Inferior parietal cortex (tissue), 1 donor: ENCODE results near the gene BSCL2.
"Not testable (repeated sequence)": the region's sequence is repeated elsewhere in the genome, so short reads cannot be mapped to it uniquely, and the experiment has no call there.

Experiments
- DNase-seq: peaks from one replicate; pipeline ENCODE4 v3.0.0-alpha.2; 2016; ENCODE audit errors: extremely low spot score

Gene BSCL2

GRCh38 chr11:62707277-62707861, at the start of gene BSCL2, which contains the start of gene GNG3:
Gene BSCL2, minus strand, starts transcription at chr11:62707424. Its CDS starts 229 bp downstream, at chr11:62707195.
Gene GNG3, plus strand, starts transcription at chr11:62707676. Its CDS starts 620 bp downstream, at chr11:62708296.
- peak; percentile 78 for DNase-seq

GRCh38 chr11:62755086-62755615, 47.9 kb upstream of the BSCL2 start:
- DNase-seq = no peak

GRCh38 chr11:62753736-62754603, 46.7 kb upstream of the BSCL2 start, which contains the start of gene ZBTB3:
Gene ZBTB3, minus strand, starts transcription at chr11:62754160. Its CDS starts 496 bp downstream, at chr11:62753664.
- DNase-seq = peak; percentile 99

GRCh38 chr11:62752994-62753735, 45.9 kb upstream of the BSCL2 start:
- no peak for DNase-seq

DNA sequence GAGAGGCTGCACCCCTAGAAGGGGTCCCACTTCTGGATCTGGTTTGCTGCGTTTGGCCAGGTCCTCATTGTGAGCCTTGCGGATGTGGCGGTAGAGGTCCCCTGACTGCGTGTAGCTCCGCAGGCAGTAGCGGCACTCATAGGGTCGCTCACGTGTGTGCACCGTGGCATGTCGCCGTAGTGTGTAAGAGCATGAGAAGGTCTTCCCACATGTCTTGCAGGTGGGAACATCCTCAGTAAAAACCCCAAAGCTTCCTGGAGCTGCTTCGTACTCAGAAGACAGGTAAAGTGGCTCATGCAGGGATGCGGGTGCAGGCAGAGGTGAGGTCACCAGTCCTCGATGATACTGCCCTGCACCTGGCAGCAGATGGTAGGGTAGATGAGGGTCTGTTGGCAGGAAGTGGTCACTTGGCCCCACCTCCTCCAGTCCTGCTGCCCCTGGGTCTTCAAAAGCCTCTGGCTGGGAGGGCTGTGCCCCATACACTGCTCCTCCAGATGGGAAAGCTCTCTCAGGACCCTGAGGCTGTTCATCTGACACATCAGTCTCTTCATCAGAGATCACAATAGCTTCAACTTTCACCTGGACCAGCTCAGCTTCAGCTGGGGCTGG, 45.1 kb upstream of the BSCL2 start:
- no peak for DNase-seq

GRCh38 chr11:62749931-62750330, 42.7 kb upstream of the BSCL2 start:
- DNase-seq = not testable (repeated sequence)

GRCh38 chr11:62747475-62748160, 40.4 kb upstream of the BSCL2 start:
- peak; percentile 20 for DNase-seq

GRCh38 chr11:62737196-62737595, 30.0 kb upstream of the BSCL2 start:
- no peak for DNase-seq

DNA sequence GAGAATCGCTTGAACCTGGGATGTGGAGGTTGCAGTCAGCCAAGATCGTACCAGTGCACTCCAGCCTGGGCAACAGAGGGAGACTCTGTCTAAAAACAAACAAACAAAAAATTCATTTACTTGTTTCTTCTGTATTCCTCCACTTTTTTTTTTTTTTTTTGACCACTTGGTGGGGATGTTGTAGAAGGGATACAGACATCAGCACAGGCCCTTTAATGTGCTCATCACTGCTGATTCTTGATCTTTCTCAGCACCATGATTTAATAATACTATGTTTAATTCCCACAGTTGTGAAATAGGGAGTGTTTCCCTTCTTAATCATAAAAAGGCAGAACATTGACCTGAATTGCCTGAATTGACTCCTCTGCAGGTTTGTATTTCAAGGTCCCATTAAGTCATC, 25.6 kb upstream of the BSCL2 start:
- peak; percentile 47 for DNase-seq

- not testable (repeated sequence) for DNase-seq
Measured at GRCh38 chr11:62730076-62730475, 22.9 kb upstream of the BSCL2 start.

- peak; percentile 90 for DNase-seq
Measured at GRCh38 chr11:62728171-62728988, 21.2 kb upstream of the BSCL2 start, which contains the start of gene TTC9C. Gene TTC9C, plus strand, starts transcription at chr11:62728486. Its CDS starts 363 bp downstream, at chr11:62728849.

DNA sequence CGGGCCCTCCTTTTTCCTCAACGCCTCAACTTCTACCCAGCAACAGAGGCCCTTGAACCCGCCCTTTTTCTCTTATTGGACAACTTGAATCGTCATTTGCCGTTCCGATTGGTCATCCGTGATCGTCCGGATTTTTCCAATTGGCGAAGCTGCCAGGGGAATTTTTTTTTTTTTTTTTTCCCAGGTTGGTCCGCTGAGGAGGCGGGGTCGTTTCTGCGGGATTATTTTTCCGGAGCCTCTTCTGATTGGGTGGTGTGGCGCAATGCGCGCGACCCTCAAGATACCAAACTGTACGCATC, 20.6 kb upstream of the BSCL2 start:
- peak; percentile 99 for DNase-seq

DNA sequence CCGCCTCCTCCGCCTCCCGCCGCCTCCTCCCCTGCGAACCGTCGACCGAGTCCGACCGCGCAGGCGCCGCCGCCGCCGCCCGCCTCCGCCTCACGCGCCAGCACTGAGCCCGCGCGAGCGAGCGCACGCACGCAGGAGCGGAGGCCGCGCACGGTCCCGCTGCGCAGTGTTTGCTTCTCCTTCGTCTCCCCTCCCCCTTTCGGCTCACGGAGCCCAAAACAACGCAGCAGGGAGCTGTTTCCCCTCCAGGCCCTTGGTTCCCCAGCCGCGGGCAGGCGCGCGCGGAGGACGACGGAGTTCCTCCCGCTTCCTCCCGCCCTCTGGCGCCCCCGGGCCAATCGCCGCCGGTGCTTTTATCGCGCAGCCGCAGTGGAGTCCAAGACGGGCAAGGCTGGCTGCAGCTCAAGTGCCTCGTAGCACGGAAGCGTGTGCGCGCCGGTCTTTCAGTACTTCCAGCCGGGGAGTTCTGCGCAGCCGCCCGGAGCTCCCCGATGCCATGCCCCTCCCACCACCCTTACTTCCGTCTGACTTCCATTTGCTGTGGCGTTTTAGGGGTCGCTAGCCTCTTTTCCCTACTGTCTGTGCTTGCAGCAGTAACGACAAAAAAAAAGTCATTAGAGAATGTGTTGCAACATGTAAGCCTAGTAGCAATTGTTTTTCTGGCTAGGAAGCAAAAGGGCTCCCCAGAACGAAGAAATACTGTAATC, 20.1 kb upstream of the BSCL2 start, which contains the start of gene HNRNPUL2:
HNRNPUL2 (minus strand) TSS at position 293 of the 707 bp plus-strand sequence. CDS start 301 bp downstream, outside the sequence.
- DNase-seq = peak; percentile 99

DNA sequence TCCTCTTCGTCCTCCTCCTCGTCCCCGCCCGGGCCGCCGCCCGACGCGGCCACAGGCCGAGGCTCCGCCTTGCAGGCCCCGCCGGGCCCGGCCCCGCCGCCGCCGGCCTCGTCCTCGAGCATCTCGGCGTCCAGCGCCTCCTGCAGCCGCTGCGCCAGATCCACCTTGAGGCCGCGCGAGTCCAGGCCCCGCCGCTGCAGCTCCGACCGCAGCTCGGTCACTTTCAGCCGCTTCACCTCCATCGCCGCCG, 19.6 kb upstream of the BSCL2 start:
- no peak for DNase-seq

DNA sequence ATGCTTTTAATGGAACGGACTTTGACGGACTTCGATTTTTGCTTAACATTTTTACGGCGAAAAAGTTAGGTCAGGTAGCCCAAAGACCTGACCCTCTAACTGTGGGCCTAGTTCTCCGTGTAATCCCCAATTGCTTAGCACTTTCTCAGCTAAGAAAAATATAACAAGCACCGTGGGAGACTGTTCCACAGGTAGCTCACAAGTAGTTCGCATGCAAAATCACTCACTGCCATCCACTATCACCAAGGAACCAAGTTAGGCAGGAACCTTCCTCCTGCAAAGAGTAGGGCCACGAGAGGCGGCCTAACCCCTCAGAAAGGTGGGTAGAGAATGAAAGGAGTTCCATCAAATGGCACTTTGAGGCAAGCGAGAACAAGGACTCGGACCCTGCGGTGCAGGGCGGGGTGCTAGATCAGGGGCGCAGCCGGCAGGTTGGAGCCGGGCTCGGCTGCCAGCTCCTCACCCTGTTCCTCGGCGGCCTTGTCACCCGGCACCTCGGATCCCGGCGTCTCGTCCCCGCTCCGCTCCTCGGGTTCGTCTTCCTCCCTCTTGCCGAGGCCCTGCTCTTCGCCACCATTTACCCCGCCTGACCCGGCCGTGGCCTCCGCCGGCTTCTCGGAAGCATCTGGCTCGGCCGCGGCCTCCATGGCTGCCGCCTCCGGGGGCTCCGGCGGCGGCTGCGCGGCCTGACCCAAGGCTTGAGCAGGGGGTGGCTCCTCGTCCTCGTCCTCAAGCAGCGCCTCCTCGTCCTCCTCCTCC, 19.1 kb upstream of the BSCL2 start:
- peak; percentile 7 for DNase-seq

GRCh38 chr11:62725646-62726045, 18.4 kb upstream of the BSCL2 start:
- DNase-seq = no peak

DNA sequence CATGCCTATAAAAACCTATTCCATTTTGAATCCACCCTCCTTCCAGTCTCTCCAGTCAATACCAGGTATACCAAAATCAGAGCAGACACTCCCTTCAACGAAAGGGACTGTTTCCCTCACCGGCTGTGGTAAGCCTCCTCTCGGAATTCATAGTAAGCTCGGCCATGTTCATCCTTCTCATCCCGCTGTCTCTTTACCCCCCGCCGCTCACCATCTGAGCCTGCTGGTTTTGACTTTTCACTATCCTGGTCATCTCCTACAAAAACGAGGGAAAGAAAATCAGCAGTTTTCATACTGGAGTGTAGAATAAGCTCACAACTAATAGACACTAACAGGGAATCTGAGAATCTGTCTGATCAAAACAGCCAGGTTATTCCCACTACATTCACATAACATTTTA, 16.9 kb upstream of the BSCL2 start:
- no peak for DNase-seq

GRCh38 chr11:62721994-62722393, 14.8 kb upstream of the BSCL2 start:
- no peak for DNase-seq
